ENCODE data around the gene TRIM58.

DNA sequence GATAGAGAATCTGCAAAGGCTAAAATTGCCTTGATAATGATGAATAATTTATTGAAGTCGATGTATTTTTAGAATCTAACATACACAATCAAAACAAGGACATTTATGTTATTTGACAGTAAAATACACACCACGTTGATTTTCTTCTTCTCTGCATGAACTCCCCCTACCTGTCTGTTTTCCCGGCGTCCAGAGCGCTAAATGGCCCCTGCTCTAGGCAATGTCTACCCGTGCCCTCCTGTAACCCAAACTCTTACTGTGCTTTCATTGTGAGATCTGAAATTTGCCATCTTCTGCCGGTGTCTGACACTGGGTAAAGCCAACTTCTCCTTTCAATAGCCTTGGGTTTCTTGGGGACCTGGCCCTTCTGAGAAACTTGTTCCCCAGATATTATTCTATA lies 8.6 kb upstream of the TRIM58 start:
- TF ChIP-seq ZNF335 (tag by site-specific recombination; conservative IDR thresholded peaks at IDR 0.05), result no peak
- no peak for TF ChIP-seq KLF1 (tag by site-specific recombination; IDR thresholded peaks at IDR 0.05)
- TF ChIP-seq ZNF830 (tag by site-specific recombination; IDR thresholded peaks at IDR 0.05; ENCODE audit: low read depth), result no peak
- TF ChIP-seq ZSCAN30 (tag by site-specific recombination; IDR thresholded peaks at IDR 0.05), result no peak
- TF ChIP-seq, protein P1, sequence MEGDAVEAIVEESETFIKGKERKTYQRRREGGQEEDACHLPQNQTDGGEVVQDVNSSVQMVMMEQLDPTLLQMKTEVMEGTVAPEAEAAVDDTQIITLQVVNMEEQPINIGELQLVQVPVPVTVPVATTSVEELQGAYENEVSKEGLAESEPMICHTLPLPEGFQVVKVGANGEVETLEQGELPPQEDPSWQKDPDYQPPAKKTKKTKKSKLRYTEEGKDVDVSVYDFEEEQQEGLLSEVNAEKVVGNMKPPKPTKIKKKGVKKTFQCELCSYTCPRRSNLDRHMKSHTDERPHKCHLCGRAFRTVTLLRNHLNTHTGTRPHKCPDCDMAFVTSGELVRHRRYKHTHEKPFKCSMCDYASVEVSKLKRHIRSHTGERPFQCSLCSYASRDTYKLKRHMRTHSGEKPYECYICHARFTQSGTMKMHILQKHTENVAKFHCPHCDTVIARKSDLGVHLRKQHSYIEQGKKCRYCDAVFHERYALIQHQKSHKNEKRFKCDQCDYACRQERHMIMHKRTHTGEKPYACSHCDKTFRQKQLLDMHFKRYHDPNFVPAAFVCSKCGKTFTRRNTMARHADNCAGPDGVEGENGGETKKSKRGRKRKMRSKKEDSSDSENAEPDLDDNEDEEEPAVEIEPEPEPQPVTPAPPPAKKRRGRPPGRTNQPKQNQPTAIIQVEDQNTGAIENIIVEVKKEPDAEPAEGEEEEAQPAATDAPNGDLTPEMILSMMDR (tag by site-specific recombination; IDR thresholded peaks at IDR 0.05), result no peak
